Spleen (tissue), 13 donors: ENCODE results near the gene OR6C4. TPM values are rescaled to one million over a fixed set of nuclear protein-coding genes. Genes with fewer than 3 reads are reported as not detected.

Experiments used
- DNase-seq: peaks from one replicate; pipeline ENCODE4 v3.0.0-alpha.2; 2020
- H3K27ac ChIP-seq, 8 donors: fragments of 200-600 bp; sonication (generic) in 7 of 8; 1 replicate in 4 of 8; 2 replicates in 4 of 8; pipeline versions ENCODE4 v1.5.0 to v1.8.0; 2016 to 2021; ENCODE audit warnings: inconsistent platforms in 4 of 8, mild to moderate bottlenecking in 4 of 8, moderate library complexity in 1 of 8
- H3K27me3 ChIP-seq, 7 donors: fragments of 200-600 bp; sonication (generic) in 6 of 7; replicated peaks in 1 of 7; 1 replicate in 4 of 7; 2 replicates in 3 of 7; pipeline versions ENCODE4 v1.5.0 to v1.8.0; 2016 to 2021; ENCODE audit warnings: inconsistent platforms in 3 of 7, mild to moderate bottlenecking in 1 of 7
- H3K36me3 ChIP-seq, 6 donors: fragments of 200-600 bp; sonication (generic) in 5 of 6; 1 replicate in 4 of 6; 2 replicates in 2 of 6; pipeline versions ENCODE4 v1.5.0 to v1.8.0; 2016 to 2021; ENCODE audit warnings: inconsistent platforms in 2 of 6
- H3K4me1 ChIP-seq, 6 donors: fragments of 200-600 bp; sonication (generic) in 5 of 6; 1 replicate in 3 of 6; 2 replicates in 3 of 6; pipeline versions ENCODE4 v1.5.0 to v1.8.0; 2016 to 2021; ENCODE audit warnings: inconsistent platforms in 3 of 6
- H3K4me3 ChIP-seq, 8 donors: fragments of 200-600 bp; sonication (generic) in 7 of 8; 1 replicate in 4 of 8; 2 replicates in 4 of 8; pipeline versions ENCODE4 v1.5.0 to v1.8.0; 2016 to 2021; ENCODE audit warnings: inconsistent platforms in 4 of 8, mild to moderate bottlenecking in 4 of 8, moderate library complexity in 2 of 8
- H3K9me3 ChIP-seq, 8 donors: fragments of 200-600 bp; sonication (generic) in 7 of 8; 1 replicate in 4 of 8; 2 replicates in 4 of 8; pipeline versions ENCODE4 v1.5.0 to v1.8.0; 2016 to 2021; ENCODE audit warnings: inconsistent platforms in 4 of 8
- POLR2A ChIP-seq, 3 donors: fragments of 450-650 bp; IDR thresholded peaks; one replicate each; pipeline ENCODE4 v1.5.1; 2017; ENCODE audit warnings: antibody characterized with exemption in 3 of 3, mild to moderate bottlenecking in 1 of 3
- POLR2AphosphoS5 ChIP-seq, 3 donors: sonication (generic); formaldehyde crosslinking; IDR thresholded peaks; one replicate each; pipeline ENCODE4 v1.5.1; 2017; ENCODE audit warnings: antibody characterized with exemption in 3 of 3
- WGBS, 5 donors: extraction: QIAGEN DNeasy Blood & Tissue Kit in 3 of 5; methylation state at CpG; one replicate each; pipeline versions ENCODE4 v1.1.5 to v1.1.7; 2013 to 2018; 5-methylcytosine and 5-hydroxymethylcytosine counted together
- intact Hi-C: fragments of 100-400 bp; cut with DNase I; formaldehyde crosslinking; loops from one replicate; pipeline ENCODE4 v1.15.0; 2023; ENCODE audit warnings: low total_unique reads
- long read RNA-seq, 2 donors: transcript quantifications; one replicate each; lab custom pipeline, GENCODE V29; 2026
- polyA plus RNA-seq, 3 donors: library from polyadenylated mRNA; stranded (reverse); fragments of 200-250 nt; gene quantifications; one replicate each; pipeline ENCODE4 v1.2.1, GENCODE V29; 2013
- total RNA-seq, 7 donors: library from RNA; depleted of rRNA in 3 of 7; stranded (reverse); fragments of >200 nt in 3 of 7; fragmentation: NEBNext Ultra II Directional in 4 of 7; extraction: Animal tissue kit (Norgen Biotek cat#: 25700) in 4 of 7; gene quantifications; one replicate each; pipeline versions ENCODE4 v1.1.0 to v1.2.1, GENCODE V29; 2016 to 2021
- TF ChIP-seq, protein P1 (sequence below), 11 experiments: fragments of 200-600 bp in 7 of 11; fragments of 450-650 bp in 4 of 11; sonication (generic) in 4 of 11; IDR thresholded peaks in 8 of 11; conservative IDR thresholded peaks in 3 of 11; 1 replicate in 7 of 11; 2 replicates in 4 of 11; pipeline versions ENCODE4 v1.4.0 to v1.8.0; 2016 to 2021; ENCODE audit warnings: antibody characterized with exemption in 11 of 11, inconsistent platforms in 4 of 11, mild to moderate bottlenecking in 1 of 11
- donor health status: healthy with polysubstance abuse.
- donor health status: DM: no; HTN: no; CAD: no; lungs with moderate emphysema.
- donor health status: DM: no; HTN: no; CAD: no.
- donor health status: Bipolar disorder and iron deficiency.
- donor health status: healthy.
- donor health status: DM: no; HTN: no; CAD: no.
- donor health status: DM: yes; HTN: yes; CAD: no.

The OR6C4 gene
- total RNA-seq (not detected), polyA plus RNA-seq (not detected)
- long read RNA-seq, donor 1, result 0 reads
- long read RNA-seq, donor 2, result 0 reads

DNA sequence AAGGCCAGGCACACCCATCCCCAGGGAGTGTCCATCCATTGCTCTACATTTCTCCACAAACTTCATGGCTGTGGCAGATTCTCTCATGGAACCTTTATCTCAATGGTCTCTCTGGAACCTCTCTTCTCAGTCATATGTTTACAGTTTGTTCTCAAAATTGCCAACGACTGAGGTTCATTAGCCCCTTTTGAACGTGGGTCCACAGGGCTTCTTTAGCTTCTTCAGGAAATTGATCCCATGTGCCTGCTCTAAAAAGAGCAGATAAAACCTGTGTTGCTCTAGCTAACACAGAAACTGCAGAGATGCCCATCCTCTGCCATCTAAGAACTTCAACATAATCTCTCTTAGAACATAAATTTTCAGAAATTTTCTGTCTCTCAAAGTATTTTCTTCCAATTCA lies at the start of gene OR6C4:
TSS of gene OR6C4 (plus strand) at position 301 of the 400 bp plus-strand sequence. CDS start 1,625 bp downstream, outside the sequence.
- Histone ChIP-seq H3K36me3 (no peaks in the 10 kb centered on the region), H3K27ac (no peak within 1 kb of the TSS), H3K4me1 (no peaks in the 10 kb centered on the region), H3K27me3 (no peaks in the 10 kb centered on the region), H3K9me3 (peaks cover 0 to 18% (median 10%) of the 10 kb centered on the region in 8 donors), H3K4me3 (no peak within 1 kb of the TSS)
- WGBS, 5 donors, result 30 to 57% (median 35%) methylated on average over 2 of the region's 2 CpGs
- intact Hi-C loops, result no loop called here
- no peak for DNase-seq
- TF ChIP-seq POLR2A (IDR thresholded peaks at IDR 0.05), result no peak
- TF ChIP-seq, protein P1, sequence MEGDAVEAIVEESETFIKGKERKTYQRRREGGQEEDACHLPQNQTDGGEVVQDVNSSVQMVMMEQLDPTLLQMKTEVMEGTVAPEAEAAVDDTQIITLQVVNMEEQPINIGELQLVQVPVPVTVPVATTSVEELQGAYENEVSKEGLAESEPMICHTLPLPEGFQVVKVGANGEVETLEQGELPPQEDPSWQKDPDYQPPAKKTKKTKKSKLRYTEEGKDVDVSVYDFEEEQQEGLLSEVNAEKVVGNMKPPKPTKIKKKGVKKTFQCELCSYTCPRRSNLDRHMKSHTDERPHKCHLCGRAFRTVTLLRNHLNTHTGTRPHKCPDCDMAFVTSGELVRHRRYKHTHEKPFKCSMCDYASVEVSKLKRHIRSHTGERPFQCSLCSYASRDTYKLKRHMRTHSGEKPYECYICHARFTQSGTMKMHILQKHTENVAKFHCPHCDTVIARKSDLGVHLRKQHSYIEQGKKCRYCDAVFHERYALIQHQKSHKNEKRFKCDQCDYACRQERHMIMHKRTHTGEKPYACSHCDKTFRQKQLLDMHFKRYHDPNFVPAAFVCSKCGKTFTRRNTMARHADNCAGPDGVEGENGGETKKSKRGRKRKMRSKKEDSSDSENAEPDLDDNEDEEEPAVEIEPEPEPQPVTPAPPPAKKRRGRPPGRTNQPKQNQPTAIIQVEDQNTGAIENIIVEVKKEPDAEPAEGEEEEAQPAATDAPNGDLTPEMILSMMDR (IDR thresholded peaks at IDR 0.05 in 8 of 11, conservative IDR thresholded peaks at IDR 0.05 in 3 of 11), result no peak
- no peak for TF ChIP-seq POLR2AphosphoS5 (IDR thresholded peaks at IDR 0.05)

DNA sequence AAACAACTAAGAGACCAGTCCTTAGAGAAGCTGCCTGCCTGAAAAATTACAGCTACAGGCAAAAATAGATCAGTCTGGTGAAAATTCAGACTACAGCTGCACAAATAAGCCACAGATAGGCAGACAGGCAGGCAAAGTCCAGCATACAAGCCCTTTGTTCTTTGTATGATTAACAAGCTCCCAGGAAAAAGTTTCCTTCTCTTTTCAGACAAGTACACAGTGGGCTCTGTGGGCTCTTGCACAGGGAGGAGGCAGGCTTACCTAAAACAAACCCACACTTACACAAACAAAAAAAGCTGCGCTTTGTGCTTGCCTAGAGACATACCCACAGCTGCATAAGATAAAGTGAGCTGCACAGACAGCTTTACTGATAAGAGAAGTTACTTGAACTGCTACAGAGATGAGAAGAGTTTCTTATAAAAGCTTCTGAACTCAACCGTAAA lies 49.6 kb upstream of the OR6C4 start:
- 24 to 45% (median 40%) methylated on average over 2 of the region's 2 CpGs for WGBS, 5 donors
- intact Hi-C loops, result no loop called here
- Histone ChIP-seq H3K4me1 (no peaks in the 10 kb centered on the region), H3K4me3 (no peak overlapping the region), H3K27ac (no peak overlapping the region), H3K9me3 (peaks cover 0 to 2% (median 0%) of the 10 kb centered on the region in 8 donors), H3K36me3 (no peaks in the 10 kb centered on the region), H3K27me3 (no peaks in the 10 kb centered on the region)
- DNase-seq, result no peak
- TF ChIP-seq, protein P1 (IDR thresholded peaks at IDR 0.05 in 8 of 11, conservative IDR thresholded peaks at IDR 0.05 in 3 of 11), result no peak
- TF ChIP-seq POLR2AphosphoS5 (IDR thresholded peaks at IDR 0.05) (no peak), POLR2A (IDR thresholded peaks at IDR 0.05) (no peak)

DNA sequence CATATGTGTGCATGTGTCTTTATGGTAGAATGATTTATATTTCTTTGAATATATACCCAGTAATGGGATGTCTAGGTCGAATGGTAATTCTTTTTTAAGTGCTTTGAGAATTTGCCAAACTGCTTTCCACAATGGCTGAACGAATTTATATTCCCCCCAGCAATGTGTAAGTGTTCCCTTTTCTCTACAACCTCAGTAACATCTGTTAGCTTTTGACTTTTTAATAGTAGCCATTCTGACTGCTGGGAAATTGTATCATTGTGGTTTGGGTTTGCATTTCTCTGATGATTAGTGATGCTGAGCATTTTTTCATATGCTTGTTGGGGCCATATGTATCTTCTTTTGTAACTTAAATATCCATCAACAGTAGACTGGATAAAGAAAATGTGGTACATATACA lies 47.8 kb upstream of the OR6C4 start:
- H3K27me3 ChIP-seq, result no peaks in the 10 kb centered on the region
- no peaks in the 10 kb centered on the region for H3K4me1 ChIP-seq
- intact Hi-C loops, result no loop called here
- H3K9me3 ChIP-seq, result peaks cover 0 to 6% (median 0%) of the 10 kb centered on the region in 8 donors
- no peak overlapping the region for H3K4me3 ChIP-seq
- TF ChIP-seq POLR2A (IDR thresholded peaks at IDR 0.05), result no peak
- TF ChIP-seq POLR2AphosphoS5 (IDR thresholded peaks at IDR 0.05), result no peak
- TF ChIP-seq, protein P1 (IDR thresholded peaks at IDR 0.05 in 8 of 11, conservative IDR thresholded peaks at IDR 0.05 in 3 of 11), result no peak
- H3K36me3 ChIP-seq, result no peaks in the 10 kb centered on the region
- no peak for DNase-seq
- 29 to 46% (median 34%) methylated on average over 2 of the region's 2 CpGs for WGBS, 5 donors
- no peak overlapping the region for H3K27ac ChIP-seq

DNA sequence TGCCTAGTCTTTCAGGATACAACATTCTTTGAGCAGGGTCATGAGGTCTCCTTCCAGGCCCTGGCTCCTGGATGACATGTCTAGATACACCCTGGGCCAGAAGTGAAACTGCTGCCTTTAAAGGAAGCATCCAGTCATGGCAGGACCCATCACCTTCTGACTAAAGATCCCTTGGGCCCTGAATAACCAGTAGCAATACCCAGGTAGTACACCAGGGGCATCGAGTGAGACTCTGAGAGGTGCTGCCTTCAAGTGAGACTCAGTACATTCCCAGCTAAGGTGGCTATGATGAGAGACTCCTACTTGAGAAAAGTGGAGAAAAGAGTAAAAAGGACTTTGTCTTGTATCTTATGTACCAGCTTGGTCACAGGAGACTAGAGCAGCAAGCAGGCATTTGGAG lies 33.7 kb upstream of the OR6C4 start:
- intact Hi-C loops, result no loop called here
- Histone ChIP-seq H3K36me3 (no peaks in the 10 kb centered on the region), H3K27me3 (no peaks in the 10 kb centered on the region), H3K27ac (no peak overlapping the region), H3K4me1 (no peaks in the 10 kb centered on the region), H3K9me3 (peaks cover 0 to 7% (median 3%) of the 10 kb centered on the region in 8 donors), H3K4me3 (no peak overlapping the region)
- DNase-seq, result no peak
- 69 to 82% (median 75%) methylated on average over 1 of the region's 1 CpG for WGBS, 5 donors
- TF ChIP-seq, protein P1 (IDR thresholded peaks at IDR 0.05 in 8 of 11, conservative IDR thresholded peaks at IDR 0.05 in 3 of 11), result no peak
- no peak for TF ChIP-seq POLR2A (IDR thresholded peaks at IDR 0.05)
- TF ChIP-seq POLR2AphosphoS5 (IDR thresholded peaks at IDR 0.05), result no peak
